SK-N-SH (cell line): ENCODE results near the gene RAB3GAP2. TPM values are rescaled to one million over a fixed set of nuclear protein-coding genes. Genes with fewer than 3 reads are reported as not detected.
"Not testable (repeated sequence)": the region's sequence is repeated elsewhere in the genome, so short reads cannot be mapped to it uniquely, and the experiment has no call there.

ENCODE experiments used
- CTCF ChIA-PET: fragments of 300-600, 350-600 bp; formaldehyde crosslinking; extraction: SDS; loops from one replicate; lab custom pipeline; 2021; lab: Yijun Ruan, JAX
- POLR2A ChIA-PET: fragments of 350-600 bp; sonication (Branson Sonifier 250); formaldehyde crosslinking; extraction: SDS; loops from one replicate; lab custom pipeline; 2020; ENCODE audit warnings: antibody characterized with exemption, inconsistent platforms; lab: Yijun Ruan, JAX
- DNase-seq: peaks from one replicate; pipeline ENCODE4 v3.0.0; 2012
- H2AFZ ChIP-seq: fragments of 200-600 bp; sonication (generic); 2 replicates; pipeline ENCODE4 v1.8.1; 2016; ENCODE audit warnings: antibody characterized with exemption, mild to moderate bottlenecking, low read depth
- H3F3A ChIP-seq: fragments of 200-600 bp; sonication (generic); replicated peaks from 2 replicates; pipeline ENCODE3; 2016; ENCODE audit warnings: antibody characterized with exemption, mild to moderate bottlenecking; ENCODE audit not compliant: insufficient read depth
- H3K27ac ChIP-seq, 2 experiments: fragments of 200-500 bp in 1 of 2; fragments of 200-600 bp in 1 of 2; sonication (Bioruptor generic) in 1 of 2; sonication (generic), shearing (Covaris generic) in 1 of 2; 2 replicates each; pipeline versions ENCODE4 v1.5.1 to v1.6.1; 2014 to 2016; ENCODE audit warnings: low read depth in 2 of 2, inconsistent platforms in 1 of 2, low read length in 1 of 2, mild to moderate bottlenecking in 1 of 2, mixed read lengths in 1 of 2
- H3K27me3 ChIP-seq: fragments of 200-600 bp; sonication (generic), shearing (Covaris generic); 2 replicates; pipeline ENCODE4 v1.6.1; 2016; ENCODE audit warnings: mixed run types; ENCODE audit not compliant: insufficient read depth
- H3K36me3 ChIP-seq, 2 experiments: fragments of 200-500 bp in 1 of 2; fragments of 200-600 bp in 1 of 2; sonication (Bioruptor generic) in 1 of 2; sonication (generic) in 1 of 2; replicated peaks in 1 of 2; 2 replicates each; pipeline versions ENCODE3 to v1.5.1; 2014 to 2016; ENCODE audit warnings: low read length in 1 of 2, mild to moderate bottlenecking in 1 of 2; ENCODE audit not compliant: insufficient read depth in 2 of 2, control insufficient read depth in 1 of 2
- H3K4me1 ChIP-seq, 2 experiments: fragments of 200-500 bp in 1 of 2; fragments of 200-600 bp in 1 of 2; sonication (Bioruptor generic) in 1 of 2; sonication (generic), shearing (Covaris generic) in 1 of 2; 2 replicates each; pipeline versions ENCODE4 v1.5.1 to v1.6.1; 2014 to 2016; ENCODE audit warnings: low read depth in 1 of 2, low read length in 1 of 2, mixed run types in 1 of 2; ENCODE audit not compliant: insufficient read depth in 2 of 2, control insufficient read depth in 1 of 2
- H3K4me2 ChIP-seq: fragments of 200-600 bp; sonication (generic), shearing (Covaris generic); 2 replicates; pipeline ENCODE4 v1.6.1; 2017; ENCODE audit warnings: mixed run types
- H3K4me3 ChIP-seq, 2 experiments: fragments of 200-500 bp in 1 of 2; fragments of 200-600 bp in 1 of 2; sonication (Bioruptor generic) in 1 of 2; sonication (generic), shearing (Covaris generic) in 1 of 2; 2 replicates each; pipeline versions ENCODE4 v1.5.1 to v1.8.1; 2014 to 2016; ENCODE audit warnings: low read depth in 2 of 2, inconsistent platforms in 1 of 2, low read length in 1 of 2, mild to moderate bottlenecking in 1 of 2, mixed read lengths in 1 of 2, moderate library complexity in 1 of 2
- H3K79me2 ChIP-seq: fragments of 200-600 bp; sonication (generic); 2 replicates; pipeline ENCODE4 v1.8.1; 2017; ENCODE audit warnings: mild to moderate bottlenecking; ENCODE audit not compliant: insufficient read depth
- H3K9ac ChIP-seq: fragments of 200-600 bp; sonication (generic); 2 replicates; pipeline ENCODE4 v1.6.1; 2017; ENCODE audit warnings: mixed run types
- H3K9me2 ChIP-seq: fragments of 200-600 bp; sonication (generic); 2 replicates; pipeline ENCODE4 v1.6.1; 2017; ENCODE audit warnings: mixed run types
- H3K9me3 ChIP-seq: fragments of 200-600 bp; sonication (generic); 2 replicates; pipeline ENCODE4 v1.6.1; 2017; ENCODE audit warnings: mixed run types, mild to moderate bottlenecking, moderate library complexity
- H4K20me1 ChIP-seq: fragments of 200-600 bp; sonication (generic); 2 replicates; pipeline ENCODE4 v1.6.1; 2017; ENCODE audit warnings: mild to moderate bottlenecking, mixed run types; ENCODE audit not compliant: insufficient read depth
- CHD2 ChIP-seq: fragments of 150-350 bp; IDR thresholded peaks from 2 replicates; pipeline ENCODE4 v1.6.1; 2018; ENCODE audit warnings: low read length; ENCODE audit not compliant: partially characterized antibody
- FOSL2 ChIP-seq: IDR thresholded peaks from 2 replicates; pipeline ENCODE4 v1.4.0; 2012; ENCODE audit warnings: low read depth, mild to moderate bottlenecking, moderate library complexity, borderline replicate concordance
- FOXJ3 ChIP-seq: sonication (generic); formaldehyde crosslinking; IDR thresholded peaks from 2 replicates; pipeline ENCODE4 v1.5.1; 2020; ENCODE audit warnings: mild to moderate bottlenecking, missing genetic modification reagents
- GATA2 ChIP-seq: sonication (generic); formaldehyde crosslinking; IDR thresholded peaks from 2 replicates; pipeline ENCODE4 v1.5.0; 2020; ENCODE audit warnings: mild to moderate bottlenecking, missing genetic modification reagents
- MXI1 ChIP-seq: IDR thresholded peaks from 2 replicates; pipeline ENCODE4 v1.6.1; 2012; ENCODE audit warnings: mild to moderate bottlenecking, low read depth, low read length, improper control_type of control experiment
- NFIC ChIP-seq: IDR thresholded peaks from 2 replicates; pipeline ENCODE4 v1.4.0; 2012; ENCODE audit warnings: borderline replicate concordance
- RFX5 ChIP-seq: IDR thresholded peaks from 2 replicates; pipeline ENCODE4 v1.6.1; 2012; ENCODE audit warnings: mild to moderate bottlenecking, improper control_type of control experiment, low read length
- SIN3A ChIP-seq: IDR thresholded peaks from 2 replicates; pipeline ENCODE4 v1.6.1; 2012; ENCODE audit warnings: low read depth, mild to moderate bottlenecking, low read length, moderate library complexity, borderline replicate concordance
- TEAD4 ChIP-seq: IDR thresholded peaks from 2 replicates; pipeline ENCODE4 v1.4.0; 2012; ENCODE audit warnings: mild to moderate bottlenecking, borderline replicate concordance; ENCODE audit not compliant: insufficient read depth
- USF2 ChIP-seq: fragments of 150-350 bp; IDR thresholded peaks from 2 replicates; pipeline ENCODE4 v1.6.1; 2017; ENCODE audit warnings: antibody characterized with exemption, low read length, low read depth, borderline replicate concordance
- WGBS: methylation state at CpG from one replicate; pipeline ENCODE4 v1.1.6; 2017; ENCODE audit warnings: low lambda C conversion rate; 5-methylcytosine and 5-hydroxymethylcytosine counted together
- polyA plus RNA-seq, 3 experiments: library from polyadenylated mRNA; depleted of rRNA; stranded (reverse); fragments of >200 nt; gene quantifications; 2 replicates each; pipeline ENCODE4 v1.2.3, GENCODE V29; 2012
- TF ChIP-seq, protein P1 (sequence below): IDR thresholded peaks from 2 replicates; pipeline ENCODE4 v1.6.1; 2012; ENCODE audit warnings: mild to moderate bottlenecking, low read depth, low read length, moderate library complexity
- TF ChIP-seq, protein P2 (sequence below): IDR thresholded peaks from 2 replicates; pipeline ENCODE4; 2012

RAB3GAP2 gene
- polyA plus RNA-seq, 1 of the 3 experiments (the other 2 are of a cell fraction): 9.3 TPM

GRCh38 chr1:220255204-220255603 is 17.0 kb downstream of the RAB3GAP2 start:
- Histone ChIP-seq H3K36me3 (peaks cover 18 to 26% of the 10 kb centered on the region in 2 experiments), H3K9me2 (no peaks in the 10 kb centered on the region), H3F3A (no peaks in the 10 kb centered on the region), H3K79me2 (peaks cover 49% of the 10 kb centered on the region), H4K20me1 (no peaks in the 10 kb centered on the region; the same call in 1 of the 2 replicates), H3K4me3 (no peak overlapping the region), H3K4me2 (no peak overlapping the region), H3K9me3 (no peaks in the 10 kb centered on the region), H3K9ac (no peak overlapping the region), H3K4me1 (no peaks in the 10 kb centered on the region), H2AFZ (no peak overlapping the region), H3K27ac (no peak overlapping the region), H3K27me3 (no peaks in the 10 kb centered on the region)
- POLR2A ChIA-PET: no interaction called here
- no peak for TF ChIP-seq SIN3A
- TF ChIP-seq, protein P1, sequence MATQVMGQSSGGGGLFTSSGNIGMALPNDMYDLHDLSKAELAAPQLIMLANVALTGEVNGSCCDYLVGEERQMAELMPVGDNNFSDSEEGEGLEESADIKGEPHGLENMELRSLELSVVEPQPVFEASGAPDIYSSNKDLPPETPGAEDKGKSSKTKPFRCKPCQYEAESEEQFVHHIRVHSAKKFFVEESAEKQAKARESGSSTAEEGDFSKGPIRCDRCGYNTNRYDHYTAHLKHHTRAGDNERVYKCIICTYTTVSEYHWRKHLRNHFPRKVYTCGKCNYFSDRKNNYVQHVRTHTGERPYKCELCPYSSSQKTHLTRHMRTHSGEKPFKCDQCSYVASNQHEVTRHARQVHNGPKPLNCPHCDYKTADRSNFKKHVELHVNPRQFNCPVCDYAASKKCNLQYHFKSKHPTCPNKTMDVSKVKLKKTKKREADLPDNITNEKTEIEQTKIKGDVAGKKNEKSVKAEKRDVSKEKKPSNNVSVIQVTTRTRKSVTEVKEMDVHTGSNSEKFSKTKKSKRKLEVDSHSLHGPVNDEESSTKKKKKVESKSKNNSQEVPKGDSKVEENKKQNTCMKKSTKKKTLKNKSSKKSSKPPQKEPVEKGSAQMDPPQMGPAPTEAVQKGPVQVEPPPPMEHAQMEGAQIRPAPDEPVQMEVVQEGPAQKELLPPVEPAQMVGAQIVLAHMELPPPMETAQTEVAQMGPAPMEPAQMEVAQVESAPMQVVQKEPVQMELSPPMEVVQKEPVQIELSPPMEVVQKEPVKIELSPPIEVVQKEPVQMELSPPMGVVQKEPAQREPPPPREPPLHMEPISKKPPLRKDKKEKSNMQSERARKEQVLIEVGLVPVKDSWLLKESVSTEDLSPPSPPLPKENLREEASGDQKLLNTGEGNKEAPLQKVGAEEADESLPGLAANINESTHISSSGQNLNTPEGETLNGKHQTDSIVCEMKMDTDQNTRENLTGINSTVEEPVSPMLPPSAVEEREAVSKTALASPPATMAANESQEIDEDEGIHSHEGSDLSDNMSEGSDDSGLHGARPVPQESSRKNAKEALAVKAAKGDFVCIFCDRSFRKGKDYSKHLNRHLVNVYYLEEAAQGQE: no peak
- TF ChIP-seq TEAD4: no peak
- TF ChIP-seq RFX5: no peak
- TF ChIP-seq, protein P2, sequence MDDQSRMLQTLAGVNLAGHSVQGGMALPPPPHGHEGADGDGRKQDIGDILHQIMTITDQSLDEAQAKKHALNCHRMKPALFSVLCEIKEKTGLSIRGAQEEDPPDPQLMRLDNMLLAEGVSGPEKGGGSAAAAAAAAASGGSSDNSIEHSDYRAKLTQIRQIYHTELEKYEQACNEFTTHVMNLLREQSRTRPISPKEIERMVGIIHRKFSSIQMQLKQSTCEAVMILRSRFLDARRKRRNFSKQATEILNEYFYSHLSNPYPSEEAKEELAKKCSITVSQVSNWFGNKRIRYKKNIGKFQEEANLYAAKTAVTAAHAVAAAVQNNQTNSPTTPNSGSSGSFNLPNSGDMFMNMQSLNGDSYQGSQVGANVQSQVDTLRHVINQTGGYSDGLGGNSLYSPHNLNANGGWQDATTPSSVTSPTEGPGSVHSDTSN: no peak
- TF ChIP-seq NFIC: no peak
- no peak for TF ChIP-seq CHD2
- TF ChIP-seq FOSL2: no peak
- TF ChIP-seq MXI1: no peak
- TF ChIP-seq USF2: no peak
- TF ChIP-seq FOXJ3 (CRISPR knock-in tag): no peak
- TF ChIP-seq GATA2: no peak
- CTCF ChIA-PET: no interaction called here
- WGBS: 94% methylated on average over 1 of the region's 1 CpG
- no peak for DNase-seq

GRCh38 chr1:220253290-220253689 is 19.0 kb downstream of the RAB3GAP2 start:
- CTCF ChIA-PET, H3K9ac ChIP-seq, H3K4me3 ChIP-seq, H2AFZ ChIP-seq, DNase-seq, H3K27me3 ChIP-seq, H3K9me3 ChIP-seq, H3K27ac ChIP-seq, H3K4me2 ChIP-seq, H3K4me1 ChIP-seq, POLR2A ChIA-PET, H4K20me1 ChIP-seq, H3K9me2 ChIP-seq, H3F3A ChIP-seq: not testable (repeated sequence)
- 94% methylated on average over 12 of the region's 12 CpGs for WGBS
- Histone ChIP-seq H3K36me3 (peaks cover 18 to 37% of the 10 kb centered on the region in 2 experiments), H3K79me2 (peaks cover 50% of the 10 kb centered on the region)
